WTC11 (cell line): ENCODE results near the gene CREB1. TPM values are rescaled to one million over a fixed set of nuclear protein-coding genes. Genes with fewer than 3 reads are reported as not detected.

Experiments used
- ATAC-seq: fragments of 200-7000 bp; cut with Tn5 transposase; 2 replicates; pipeline ENCODE4 v1.10.0; 2021; ENCODE audit warnings: mild to moderate bottlenecking, moderate library complexity
- CTCF ChIA-PET: fragments of 300-600 bp; sonication (Branson Sonifier 250); formaldehyde crosslinking; loops from one replicate; lab custom pipeline; 2021; ENCODE audit warnings: antibody characterized with exemption; lab: Charles Lee
- POLR2A ChIA-PET: fragments of 350-600 bp; sonication (Branson Sonifier 250); formaldehyde crosslinking; loops from one replicate; lab custom pipeline; 2021; ENCODE audit warnings: antibody characterized with exemption; lab: Charles Lee
- DNase-seq: peaks from one replicate; pipeline ENCODE4 v3.0.0; 2021; ENCODE audit warnings: low spot score
- H3K27ac Mint-ChIP-seq: 2 replicates; pipeline ENCODE4 v1.8.0; 2021; ENCODE audit warnings: mixed read lengths
- H3K27me3 Mint-ChIP-seq: 2 replicates; pipeline ENCODE4 v1.8.0; 2021; ENCODE audit warnings: low read depth, mild to moderate bottlenecking, moderate library complexity, mixed read lengths
- H3K36me3 Mint-ChIP-seq: 2 replicates; pipeline ENCODE4 v1.8.0; 2021; ENCODE audit warnings: mixed read lengths
- H3K4me1 Mint-ChIP-seq: 2 replicates; pipeline ENCODE4 v1.8.0; 2022; ENCODE audit warnings: mixed read lengths
- H3K4me3 Mint-ChIP-seq: 2 replicates; pipeline ENCODE4 v1.8.0; 2021; ENCODE audit warnings: mild to moderate bottlenecking, moderate library complexity, mixed read lengths
- H3K9me3 Mint-ChIP-seq: 2 replicates; pipeline ENCODE4 v1.8.0; 2021; ENCODE audit warnings: mixed read lengths
- AR ChIP-seq: fragments of 250-450 bp; sonication (Bioruptor Pico); IDR thresholded peaks from 2 replicates; pipeline ENCODE4 v1.9.0; 2021; ENCODE audit warnings: mild to moderate bottlenecking
- NR3C1 ChIP-seq: sonication (generic); formaldehyde crosslinking; conservative IDR thresholded peaks from 2 replicates; pipeline ENCODE4 v1.8.1; 2023; ENCODE audit warnings: low read depth, mild to moderate bottlenecking, missing genetic modification reagents
- SMAD3 ChIP-seq: sonication (generic); formaldehyde crosslinking; IDR thresholded peaks from 2 replicates; pipeline ENCODE4 v1.8.0; 2022; ENCODE audit warnings: missing genetic modification reagents, mild to moderate bottlenecking, borderline replicate concordance
- TP53 ChIP-seq: sonication (generic); formaldehyde crosslinking; IDR thresholded peaks from 2 replicates; pipeline ENCODE4 v1.8.1; 2023; ENCODE audit warnings: mild to moderate bottlenecking, missing genetic modification reagents
- ZBTB43 ChIP-seq: sonication (generic); formaldehyde crosslinking; IDR thresholded peaks from 2 replicates; pipeline ENCODE4 v1.8.1; 2023; ENCODE audit warnings: mild to moderate bottlenecking, missing genetic modification reagents
- ZNF532 ChIP-seq: fragments of 250-450 bp; sonication (Bioruptor Pico); IDR thresholded peaks from 2 replicates; pipeline ENCODE4 v1.9.0; 2021; ENCODE audit warnings: mild to moderate bottlenecking, borderline replicate concordance
- total RNA-seq: library from RNA; stranded (reverse); gene quantifications from 3 replicates; pipeline ENCODE4 v1.2.3, GENCODE V29; 2021

Gene CREB1
- total RNA-seq, 1 experiment from 2014 or later = 97.7 TPM

- Mint-ChIP-seq H3K27ac (no peak overlapping the region), H3K27me3 (peaks cover 3% of the 10 kb centered on the region; the same call in 1 of the 2 replicates), H3K36me3 (no peaks in the 10 kb centered on the region), H3K4me1 (peaks cover 60% of the 10 kb centered on the region), H3K4me3 (no peak overlapping the region), H3K9me3 (no peaks in the 10 kb centered on the region)
- DNase-seq (no peak), ATAC-seq (no peak)
- CTCF ChIA-PET = interaction anchor here (0.8 kb wide), 1 partner anchor 28 kb away, joined by 3 read pairs; the partner anchor contains the start of gene CREB1
- POLR2A ChIA-PET = no interaction called here
- no peak for TF ChIP-seq ZBTB43
- TF ChIP-seq TP53 = no peak
Observed at GRCh38 chr2:207501802-207502576, 27.8 kb upstream of the CREB1 start.

- no peak for ATAC-seq
- DNase-seq = no peak
- Mint-ChIP-seq H3K4me1 (peaks cover 61% of the 10 kb centered on the region), H3K27me3 (peaks cover 3% of the 10 kb centered on the region; the same call in 1 of the 2 replicates), H3K9me3 (no peaks in the 10 kb centered on the region), H3K36me3 (no peaks in the 10 kb centered on the region), H3K4me3 (no peak overlapping the region), H3K27ac (no peak overlapping the region)
- CTCF ChIA-PET = interaction anchor here (0.8 kb wide), 1 partner anchor 27 kb away, joined by 3 read pairs; the partner anchor contains the start of gene CREB1
- TF ChIP-seq AR (CRISPR knock-in tag) (no peak), ZNF532 (CRISPR knock-in tag) (no peak)
- POLR2A ChIA-PET = no interaction called here
Observed at GRCh38 chr2:207502577-207503198, 27.1 kb upstream of the CREB1 start.

GRCh38 chr2:207503234-207503633 is 26.5 kb upstream of the CREB1 start:
- no peak for ATAC-seq
- no peak overlapping the region for H3K27ac Mint-ChIP-seq
- POLR2A ChIA-PET = no interaction called here
- peaks cover 3% of the 10 kb centered on the region; the same call in 1 of the 2 replicates for H3K27me3 Mint-ChIP-seq
- no peak for TF ChIP-seq SMAD3 (CRISPR knock-in tag)
- TF ChIP-seq NR3C1 (CRISPR knock-in tag) = no peak
- no peak for DNase-seq
- peaks cover 1% of the 10 kb centered on the region for H3K9me3 Mint-ChIP-seq
- no peaks in the 10 kb centered on the region for H3K36me3 Mint-ChIP-seq
- CTCF ChIA-PET = no interaction called here
- H3K4me1 Mint-ChIP-seq = peaks cover 60% of the 10 kb centered on the region
- H3K4me3 Mint-ChIP-seq = no peak overlapping the region
